Measurements from ENCODE around the gene CES3. TPM values are rescaled to one million over a fixed set of nuclear protein-coding genes. Genes with fewer than 3 reads are reported as not detected.

CES3 gene
- total and polyA plus RNA-seq, 2 donors (not counting 3 experiments of a cell fraction or from before 2014, with no cell fraction given) = 0.10 TPM; not detected in 1

DNA sequence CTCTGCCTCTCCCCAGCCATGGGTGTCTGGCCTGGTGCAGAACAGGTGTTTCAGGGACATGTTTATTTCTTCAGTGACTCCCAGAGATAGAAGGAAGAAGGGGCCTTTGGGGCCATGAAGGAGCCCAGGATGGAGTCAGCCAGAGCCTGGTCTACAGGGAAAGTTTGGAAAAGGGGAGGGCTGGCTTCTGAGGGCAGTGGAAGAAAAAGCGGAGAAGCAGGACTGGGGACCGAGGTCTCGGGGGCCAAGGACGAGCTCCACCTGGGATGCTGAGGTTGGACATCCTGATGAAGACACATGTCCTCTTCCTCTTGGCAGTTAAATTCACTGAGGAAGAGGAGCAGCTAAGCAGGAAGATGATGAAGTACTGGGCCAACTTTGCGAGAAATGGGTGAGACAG lies 18.1 kb upstream of the CES3 start:
- H3K4me2 ChIP-seq (ENCODE audit: insufficient read depth, low read length) = no peak overlapping the region
- TF ChIP-seq FOS (IDR thresholded peaks at IDR 0.05; ENCODE audit: borderline replicate concordance, insufficient read depth, low read length) (no peak), EZH2 (IDR thresholded peaks at IDR 0.05; ENCODE audit: borderline replicate concordance, low read depth, low read length, severe bottlenecking) (no peak), JUN (IDR thresholded peaks at IDR 0.05; ENCODE audit: borderline replicate concordance, insufficient read depth, insufficient read length, low read depth) (no peak), MAX (IDR thresholded peaks at IDR 0.05; ENCODE audit: insufficient read depth, insufficient read length) (no peak), POLR2A (IDR thresholded peaks at IDR 0.05; ENCODE audit: low read depth, low read length) (no peak), MYC (IDR thresholded peaks at IDR 0.05; ENCODE audit: low read depth, low read length) (no peak), GATA2 (IDR thresholded peaks at IDR 0.05; ENCODE audit: insufficient read depth, insufficient read length, low read depth, low read length) (no peak), POLR2AphosphoS5 (IDR thresholded peaks at IDR 0.05; ENCODE audit: insufficient read depth, low read depth, low read length) (no peak)
- TF ChIP-seq, protein P1, sequence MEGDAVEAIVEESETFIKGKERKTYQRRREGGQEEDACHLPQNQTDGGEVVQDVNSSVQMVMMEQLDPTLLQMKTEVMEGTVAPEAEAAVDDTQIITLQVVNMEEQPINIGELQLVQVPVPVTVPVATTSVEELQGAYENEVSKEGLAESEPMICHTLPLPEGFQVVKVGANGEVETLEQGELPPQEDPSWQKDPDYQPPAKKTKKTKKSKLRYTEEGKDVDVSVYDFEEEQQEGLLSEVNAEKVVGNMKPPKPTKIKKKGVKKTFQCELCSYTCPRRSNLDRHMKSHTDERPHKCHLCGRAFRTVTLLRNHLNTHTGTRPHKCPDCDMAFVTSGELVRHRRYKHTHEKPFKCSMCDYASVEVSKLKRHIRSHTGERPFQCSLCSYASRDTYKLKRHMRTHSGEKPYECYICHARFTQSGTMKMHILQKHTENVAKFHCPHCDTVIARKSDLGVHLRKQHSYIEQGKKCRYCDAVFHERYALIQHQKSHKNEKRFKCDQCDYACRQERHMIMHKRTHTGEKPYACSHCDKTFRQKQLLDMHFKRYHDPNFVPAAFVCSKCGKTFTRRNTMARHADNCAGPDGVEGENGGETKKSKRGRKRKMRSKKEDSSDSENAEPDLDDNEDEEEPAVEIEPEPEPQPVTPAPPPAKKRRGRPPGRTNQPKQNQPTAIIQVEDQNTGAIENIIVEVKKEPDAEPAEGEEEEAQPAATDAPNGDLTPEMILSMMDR (IDR thresholded peaks at IDR 0.05; ENCODE audit: extremely low read depth in 1 of 2, insufficient read depth in 1 of 2, low read depth in 1 of 2, low read length in 2 of 2) = no peak
- H4K20me1 ChIP-seq (replicated peaks; ENCODE audit: control insufficient read depth, extremely low read depth, insufficient read depth, low read length) = no peaks in the 10 kb centered on the region
- dilution Hi-C loops (cut with MboI; ENCODE audit: extremely low pct_ligation_motif_present, low sequenced_read_pairs) = no loop called here
- H3K9ac ChIP-seq (replicated peaks; ENCODE audit: extremely low read depth, insufficient read depth, low read length) = no peak overlapping the region
- no TSS peak for BruUV-seq (replicated peaks)
- H3K79me2 ChIP-seq (ENCODE audit: control insufficient read depth, insufficient read depth, low read length) = no peaks in the 10 kb centered on the region
- H3K36me3 ChIP-seq (ENCODE audit: control insufficient read depth in 2 of 2, extremely low read depth in 1 of 2, insufficient read depth in 2 of 2, low read length in 2 of 2) = peaks cover 0 to 30% of the 10 kb centered on the region in 2 experiments
- CTCF ChIA-PET = interaction anchor here (0.6 to 2.3 kb wide), 5 partner anchors 11 to 177 kb away, joined by 4 to 13 read pairs (median 5); partner anchors contain the start of gene CES3
- H3K4me3 ChIP-seq (replicated peaks in 1 of 3; ENCODE audit: insufficient read depth in 1 of 3, low read depth in 1 of 3, low read length in 3 of 3) = no peak overlapping the region
- intact Hi-C loops (cut with micrococcal nuclease) = no loop called here
- no peak overlapping the region for H2AFZ ChIP-seq (ENCODE audit: low read depth, low read length)
- no peaks in the 10 kb centered on the region for H3K27me3 ChIP-seq (ENCODE audit: control insufficient read depth in 2 of 2, insufficient read depth in 2 of 2, low read length in 2 of 2)
- POLR2A ChIA-PET = no interaction called here
- no peak for FAIRE-seq
- no peak for DNase-seq (ENCODE audit: low read depth, low spot score)
- no peaks in the 10 kb centered on the region for H3K9me3 ChIP-seq (replicated peaks; ENCODE audit: control insufficient read depth, insufficient read depth, low read length)
- H3K27ac ChIP-seq (ENCODE audit: insufficient read depth, low read depth, low read length) = no peak overlapping the region
- H3K9me1 ChIP-seq (replicated peaks; ENCODE audit: control insufficient read depth, extremely low read depth, insufficient read depth, low read length) = no peaks in the 10 kb centered on the region
- peaks cover 7% of the 10 kb centered on the region for H3K4me1 ChIP-seq (ENCODE audit: control insufficient read depth, extremely low read depth, insufficient read depth, low read length)

All from endothelial cell of umbilical vein (primary cell).